IMR-90 (cell line): Measurements from ENCODE around the gene CRYGS. TPM values are rescaled to one million over a fixed set of nuclear protein-coding genes. Genes with fewer than 3 reads are reported as not detected.

Source experiments
- ATAC-seq: fragments of 200-7000 bp; cut with Tn5 transposase; 2 replicates; pipeline ENCODE4 v1.9.1; 2020; ENCODE audit warnings: low read depth, mild to moderate bottlenecking, moderate library complexity
- BruUV-seq: library from RNA; stranded (reverse); fragments of 400-500 nt; replicated peaks from 2 replicates; lab custom pipeline; 2021; lab: Mats Ljungman, UMichigan
- CTCF ChIA-PET: fragments of 300-600 bp; formaldehyde crosslinking; extraction: SDS; loops from one replicate; lab custom pipeline; 2021; ENCODE audit warnings: antibody characterized with exemption; lab: Yijun Ruan, JAX
- POLR2A ChIA-PET: fragments of 300-600 bp; sonication (Branson Sonifier 250); formaldehyde crosslinking; loops from one replicate; lab custom pipeline; 2022; ENCODE audit warnings: antibody characterized with exemption; ENCODE audit not compliant: unreplicated experiment; lab: Charles Lee
- DNase-seq: peaks from one replicate; pipeline ENCODE4 v3.0.0; 2013
- H2AFZ ChIP-seq: replicated peaks from 2 replicates; pipeline ENCODE3; 2013; ENCODE audit warnings: low read length, mild to moderate bottlenecking; ENCODE audit not compliant: poor library complexity
- H2AK5ac ChIP-seq: 2 replicates; pipeline ENCODE4 v1.6.1; 2013; ENCODE audit warnings: low read depth, low read length, inconsistent platforms
- H2AK9ac ChIP-seq: replicated peaks from 2 replicates; pipeline ENCODE3; 2013; ENCODE audit warnings: mild to moderate bottlenecking, low read depth, low read length, moderate library complexity; ENCODE audit not compliant: poor library complexity
- H2BK120ac ChIP-seq: 2 replicates; pipeline ENCODE4 v1.6.1; 2013; ENCODE audit warnings: low read depth, low read length, inconsistent platforms
- H2BK15ac ChIP-seq: 3 replicates; pipeline ENCODE4 v1.6.1; 2013; ENCODE audit warnings: low read depth, low read length, inconsistent platforms
- H2BK20ac ChIP-seq: 2 replicates; pipeline ENCODE4 v1.6.1; 2013; ENCODE audit warnings: low read depth, mild to moderate bottlenecking, inconsistent platforms, low read length, moderate library complexity
- H2BK5ac ChIP-seq: 2 replicates; pipeline ENCODE4 v1.6.1; 2013; ENCODE audit warnings: mild to moderate bottlenecking, low read depth, low read length, inconsistent platforms; ENCODE audit not compliant: poor library complexity, severe bottlenecking
- H3K14ac ChIP-seq: replicated peaks from 2 replicates; pipeline ENCODE4 v1.6.1; 2013; ENCODE audit warnings: low read depth, low read length, inconsistent platforms
- H3K18ac ChIP-seq: 2 replicates; pipeline ENCODE4 v1.6.1; 2013; ENCODE audit warnings: low read depth, low read length, control low read depth
- H3K23ac ChIP-seq: 2 replicates; pipeline ENCODE4 v1.6.1; 2013; ENCODE audit warnings: low read depth, low read length, inconsistent platforms
- H3K27ac ChIP-seq: 2 replicates; pipeline ENCODE4 v1.5.1; 2013; ENCODE audit warnings: mild to moderate bottlenecking, control low read depth, low read length; ENCODE audit not compliant: insufficient read depth
- H3K27me3 ChIP-seq: 2 replicates; pipeline ENCODE4 v1.6.1; 2013; ENCODE audit warnings: low read length; ENCODE audit not compliant: control insufficient read depth, insufficient read depth
- H3K36me3 ChIP-seq: 2 replicates; pipeline ENCODE4 v1.6.1; 2013; ENCODE audit warnings: low read length, mixed read lengths; ENCODE audit not compliant: control insufficient read depth, insufficient read depth
- H3K4ac ChIP-seq: 2 replicates; pipeline ENCODE4 v1.6.1; 2013; ENCODE audit warnings: low read depth, low read length, inconsistent platforms
- H3K4me1 ChIP-seq: 2 replicates; pipeline ENCODE4 v1.6.1; 2013; ENCODE audit warnings: low read length, mixed read lengths; ENCODE audit not compliant: control insufficient read depth, insufficient read depth
- H3K4me2 ChIP-seq: 2 replicates; pipeline ENCODE4 v1.6.1; 2013; ENCODE audit warnings: low read depth, mild to moderate bottlenecking, control low read depth, low read length, moderate library complexity
- H3K4me3 ChIP-seq: 2 replicates; pipeline ENCODE4 v1.5.1; 2013; ENCODE audit warnings: low read depth, mild to moderate bottlenecking, control low read depth, low read length, moderate library complexity; ENCODE audit not compliant: insufficient read depth
- H3K56ac ChIP-seq: 2 replicates; pipeline ENCODE4 v1.6.1; 2013; ENCODE audit warnings: low read length, inconsistent platforms; ENCODE audit not compliant: insufficient read depth; ENCODE audit errors: extremely low read depth
- H3K79me1 ChIP-seq, 2 experiments: 2 replicates each; pipeline ENCODE4 v1.6.1; 2013; ENCODE audit warnings: low read length in 2 of 2, inconsistent platforms in 1 of 2, low read depth in 1 of 2
- H3K9ac ChIP-seq: 2 replicates; pipeline ENCODE4 v1.6.1; 2013; ENCODE audit warnings: low read depth, low read length, control low read depth
- H3K9me1 ChIP-seq: 2 replicates; pipeline ENCODE4 v1.6.1; 2013; ENCODE audit warnings: low read length, inconsistent platforms; ENCODE audit not compliant: insufficient read depth
- H3K9me3 ChIP-seq: 2 replicates; pipeline ENCODE4 v1.6.1; 2013; ENCODE audit warnings: low read length; ENCODE audit not compliant: control insufficient read depth, insufficient read depth
- H4K20me1 ChIP-seq: 2 replicates; pipeline ENCODE4 v1.6.1; 2013; ENCODE audit warnings: low read length, inconsistent platforms; ENCODE audit not compliant: insufficient read depth
- H4K5ac ChIP-seq: 2 replicates; pipeline ENCODE4 v1.6.1; 2013; ENCODE audit warnings: mild to moderate bottlenecking, low read depth, low read length, control low read depth
- H4K8ac ChIP-seq, 2 experiments: 2 replicates each; pipeline ENCODE4 v1.6.1; 2013; ENCODE audit warnings: low read depth in 2 of 2, low read length in 2 of 2, control low read depth in 1 of 2, inconsistent platforms in 1 of 2
- H4K91ac ChIP-seq: 2 replicates; pipeline ENCODE4 v1.6.1; 2013; ENCODE audit warnings: low read depth, low read length, inconsistent platforms; ENCODE audit not compliant: insufficient read depth
- CEBPB ChIP-seq: IDR thresholded peaks from 2 replicates; pipeline ENCODE4 v1.6.1; 2012; ENCODE audit warnings: low read depth, low read length, improper control_type of control experiment
- FOS ChIP-seq: fragments of 150-350 bp; IDR thresholded peaks from 2 replicates; pipeline ENCODE4 v1.6.1; 2016; ENCODE audit warnings: low read depth, low read length
- MAFK ChIP-seq: IDR thresholded peaks from 2 replicates; pipeline ENCODE4 v1.6.1; 2012; ENCODE audit warnings: low read depth, low read length, improper control_type of control experiment
- MAZ ChIP-seq: IDR thresholded peaks from 2 replicates; pipeline ENCODE4 v1.6.1; 2012; ENCODE audit warnings: low read depth, mild to moderate bottlenecking, low read length, improper control_type of control experiment, moderate library complexity, borderline replicate concordance
- MXI1 ChIP-seq: IDR thresholded peaks from 2 replicates; pipeline ENCODE4 v1.6.1; 2012; ENCODE audit warnings: low read depth, mild to moderate bottlenecking, low read length, moderate library complexity, borderline replicate concordance
- POLR2A ChIP-seq: IDR thresholded peaks from 2 replicates; pipeline ENCODE4 v1.6.1; 2012; ENCODE audit warnings: mild to moderate bottlenecking, low read depth, low read length
- RAD21 ChIP-seq: IDR thresholded peaks from 2 replicates; pipeline ENCODE4 v1.6.1; 2012; ENCODE audit warnings: low read length, improper control_type of control experiment
- RCOR1 ChIP-seq: IDR thresholded peaks from 2 replicates; pipeline ENCODE4 v1.6.1; 2012; ENCODE audit warnings: mild to moderate bottlenecking, low read length, improper control_type of control experiment; ENCODE audit not compliant: insufficient replicate concordance
- RFX5 ChIP-seq: IDR thresholded peaks from 2 replicates; pipeline ENCODE4 v1.8.0; 2012; ENCODE audit warnings: low read depth, mild to moderate bottlenecking, low read length, moderate library complexity
- SMC3 ChIP-seq: fragments of 150-350 bp; IDR thresholded peaks from 2 replicates; pipeline ENCODE4 v1.6.1; 2016; ENCODE audit warnings: low read depth, mild to moderate bottlenecking, antibody characterized with exemption, low read length, moderate library complexity
- WGBS, 2 experiments: methylation state at CpG; one replicate each; pipeline versions ENCODE4 v1.1.5 to v1.1.7; 2013; ENCODE audit warnings: missing lambda C conversion rate in 2 of 2; ENCODE audit not compliant: insufficient read length in 1 of 2; ENCODE audit errors: extremely low coverage in 2 of 2; 5-methylcytosine and 5-hydroxymethylcytosine counted together
- dilution Hi-C: fragments of 300-500 bp; cut with HindIII; formaldehyde crosslinking; loops from one replicate; pipeline ENCODE4 v1.14.3; 2018; ENCODE audit warnings: low sequenced_read_pairs; ENCODE audit not compliant: unreplicated experiment
- in situ Hi-C: fragments of 300-500 bp; cut with MboI; formaldehyde crosslinking; loops from 3 replicates; pipeline ENCODE4 v1.14.3; 2019; ENCODE audit warnings: low sequenced_read_pairs, inconsistent platforms, mixed read lengths
- intact Hi-C: fragments of 100-400 bp; cut with micrococcal nuclease; formaldehyde crosslinking; loops from 2 replicates; pipeline ENCODE4 v1.10.0; 2022
- polyA plus RNA-seq, 3 experiments: library from polyadenylated mRNA; depleted of rRNA; stranded (reverse); fragments of >200 nt; gene quantifications; 2 replicates each; pipeline ENCODE4 v1.2.3, GENCODE V29; 2012; ENCODE audit warnings: low replicate concordance in 1 of 3
- total RNA-seq: library from RNA; depleted of rRNA; stranded (reverse); fragments of >200 nt; gene quantifications from 2 replicates; pipeline ENCODE4 v1.2.3, GENCODE V29; 2012
- TF ChIP-seq, protein P1 (sequence below): conservative IDR thresholded peaks from 2 replicates; pipeline ENCODE4 v1.5.1; 2012; ENCODE audit warnings: mild to moderate bottlenecking, low read depth, low read length, improper control_type of control experiment
- TF ChIP-seq, protein P2 (sequence below): fragments of 150-350 bp; IDR thresholded peaks from 2 replicates; pipeline ENCODE4 v1.6.1; 2016; ENCODE audit warnings: low read depth, mild to moderate bottlenecking, low read length, moderate library complexity, borderline replicate concordance

The CRYGS gene
- total and polyA plus RNA-seq, 2 of the 4 experiments (the other 2 are of a cell fraction) = 0.36 to 2.1 TPM

DNA sequence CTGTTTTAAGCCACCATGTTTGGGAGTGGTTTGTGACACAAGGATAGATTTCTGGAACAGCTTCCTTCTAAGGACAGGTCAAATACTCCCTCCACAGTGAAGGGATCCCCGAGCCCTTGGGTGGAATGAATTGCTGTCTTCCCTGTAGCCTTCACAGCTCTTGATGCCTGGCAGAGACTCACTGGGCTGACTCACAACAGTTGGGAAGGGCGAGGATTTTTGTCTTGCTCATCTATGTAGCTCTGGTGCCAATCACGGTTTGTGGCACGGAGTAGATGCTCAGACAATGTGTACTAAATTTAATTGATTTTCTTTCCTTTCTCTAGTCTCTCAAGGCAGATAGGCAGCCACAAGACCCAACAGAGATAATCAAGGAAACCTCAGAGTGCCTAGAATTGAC is 27.0 kb downstream of the CRYGS start:
- ATAC-seq = no peak
- POLR2A ChIA-PET = no interaction called here
- no peaks in the 10 kb centered on the region for H3K79me1 ChIP-seq
- peaks cover 30% of the 10 kb centered on the region for H3K27me3 ChIP-seq
- no peak overlapping the region for H2BK15ac ChIP-seq
- no peak overlapping the region for H2BK20ac ChIP-seq
- no peaks in the 10 kb centered on the region for H4K20me1 ChIP-seq
- H3K56ac ChIP-seq = no peak overlapping the region
- H3K27ac ChIP-seq = no peak overlapping the region
- H4K91ac ChIP-seq = no peak overlapping the region
- no peak overlapping the region for H3K18ac ChIP-seq
- CTCF ChIA-PET = no interaction called here
- H3K9me1 ChIP-seq = no peaks in the 10 kb centered on the region
- no peak overlapping the region for H3K4me3 ChIP-seq
- no TSS peak for BruUV-seq
- DNase-seq = no peak
- no peak overlapping the region for H2AFZ ChIP-seq
- no CpG with 5 or more reads among the region's 4 CpGs for WGBS, 2 experiments
- H2BK120ac ChIP-seq = no peak overlapping the region
- TF ChIP-seq SMC3 (no peak), FOS (no peak), MAZ (no peak), RCOR1 (no peak), RAD21 (no peak), MAFK (no peak), POLR2A (no peak), CEBPB (no peak), MXI1 (no peak), RFX5 (no peak)
- TF ChIP-seq, protein P1, sequence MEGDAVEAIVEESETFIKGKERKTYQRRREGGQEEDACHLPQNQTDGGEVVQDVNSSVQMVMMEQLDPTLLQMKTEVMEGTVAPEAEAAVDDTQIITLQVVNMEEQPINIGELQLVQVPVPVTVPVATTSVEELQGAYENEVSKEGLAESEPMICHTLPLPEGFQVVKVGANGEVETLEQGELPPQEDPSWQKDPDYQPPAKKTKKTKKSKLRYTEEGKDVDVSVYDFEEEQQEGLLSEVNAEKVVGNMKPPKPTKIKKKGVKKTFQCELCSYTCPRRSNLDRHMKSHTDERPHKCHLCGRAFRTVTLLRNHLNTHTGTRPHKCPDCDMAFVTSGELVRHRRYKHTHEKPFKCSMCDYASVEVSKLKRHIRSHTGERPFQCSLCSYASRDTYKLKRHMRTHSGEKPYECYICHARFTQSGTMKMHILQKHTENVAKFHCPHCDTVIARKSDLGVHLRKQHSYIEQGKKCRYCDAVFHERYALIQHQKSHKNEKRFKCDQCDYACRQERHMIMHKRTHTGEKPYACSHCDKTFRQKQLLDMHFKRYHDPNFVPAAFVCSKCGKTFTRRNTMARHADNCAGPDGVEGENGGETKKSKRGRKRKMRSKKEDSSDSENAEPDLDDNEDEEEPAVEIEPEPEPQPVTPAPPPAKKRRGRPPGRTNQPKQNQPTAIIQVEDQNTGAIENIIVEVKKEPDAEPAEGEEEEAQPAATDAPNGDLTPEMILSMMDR = no peak
- TF ChIP-seq, protein P2, sequence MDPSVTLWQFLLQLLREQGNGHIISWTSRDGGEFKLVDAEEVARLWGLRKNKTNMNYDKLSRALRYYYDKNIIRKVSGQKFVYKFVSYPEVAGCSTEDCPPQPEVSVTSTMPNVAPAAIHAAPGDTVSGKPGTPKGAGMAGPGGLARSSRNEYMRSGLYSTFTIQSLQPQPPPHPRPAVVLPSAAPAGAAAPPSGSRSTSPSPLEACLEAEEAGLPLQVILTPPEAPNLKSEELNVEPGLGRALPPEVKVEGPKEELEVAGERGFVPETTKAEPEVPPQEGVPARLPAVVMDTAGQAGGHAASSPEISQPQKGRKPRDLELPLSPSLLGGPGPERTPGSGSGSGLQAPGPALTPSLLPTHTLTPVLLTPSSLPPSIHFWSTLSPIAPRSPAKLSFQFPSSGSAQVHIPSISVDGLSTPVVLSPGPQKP = no peak
- no peak overlapping the region for H4K8ac ChIP-seq
- H3K4ac ChIP-seq = no peak overlapping the region
- intact Hi-C loops (no loop called here), dilution Hi-C loops (no loop called here), in situ Hi-C loops (no loop called here)
- H3K4me2 ChIP-seq = no peak overlapping the region
- H3K14ac ChIP-seq = no peak overlapping the region
- no peak overlapping the region for H3K9ac ChIP-seq
- no peak overlapping the region for H4K5ac ChIP-seq
- H2BK5ac ChIP-seq = no peak overlapping the region
- H2AK5ac ChIP-seq = no peak overlapping the region
- H3K4me1 ChIP-seq = no peaks in the 10 kb centered on the region
- H3K23ac ChIP-seq = no peak overlapping the region
- peaks cover 3% of the 10 kb centered on the region; the same call in 1 of the 2 replicates for H3K9me3 ChIP-seq
- H3K36me3 ChIP-seq = no peaks in the 10 kb centered on the region
- H2AK9ac ChIP-seq = no peak overlapping the region
